Thyroid gland (tissue), 4 donors: ENCODE measurements around the gene ORC3. TPM values are rescaled to one million over a fixed set of nuclear protein-coding genes. Genes with fewer than 3 reads are reported as not detected.
A peak's percentile ranks its signal among the peaks of the same experiment; 100 is the strongest.

Experiments used
- DNase-seq, 2 donors: peaks; one replicate each; pipeline ENCODE4 v3.0.0-alpha.2; 2019
- H3K27ac ChIP-seq, 3 donors: fragments of 200-600 bp; sonication (generic); 1 replicate in 2 of 3; 2 replicates in 1 of 3; pipeline ENCODE4 v1.5.1; 2016 to 2019; ENCODE audit warnings: mild to moderate bottlenecking in 1 of 3, moderate library complexity in 1 of 3
- H3K27me3 ChIP-seq: fragments of 200-600 bp; sonication (generic); one replicate; pipeline ENCODE4 v1.5.1; 2019
- H3K36me3 ChIP-seq, 2 donors: fragments of 200-600 bp; sonication (generic); one replicate each; pipeline ENCODE4 v1.5.1; 2016 to 2019
- H3K4me1 ChIP-seq, 2 donors: fragments of 200-600 bp; sonication (generic); one replicate each; pipeline ENCODE4 v1.5.1; 2017 to 2019
- H3K4me3 ChIP-seq, 3 donors: fragments of 200-600 bp; sonication (generic); replicated peaks in 1 of 3; 1 replicate in 2 of 3; 2 replicates in 1 of 3; pipeline ENCODE4 v1.5.1; 2016; ENCODE audit warnings: mild to moderate bottlenecking in 1 of 3
- H3K9me3 ChIP-seq: fragments of 200-600 bp; sonication (generic); one replicate; pipeline ENCODE4 v1.5.1; 2017
- POLR2A ChIP-seq, 2 donors: fragments of 450-650 bp; IDR thresholded peaks; one replicate each; pipeline ENCODE4 v1.6.1; 2017; ENCODE audit warnings: antibody characterized with exemption in 2 of 2, mild to moderate bottlenecking in 2 of 2, moderate library complexity in 1 of 2
- WGBS, 2 donors: methylation state at CpG; one replicate each; pipeline ENCODE4 v1.1.5; 2017; 5-methylcytosine and 5-hydroxymethylcytosine counted together
- intact Hi-C: fragments of 100-400 bp; cut with DNase I; formaldehyde crosslinking; loops from one replicate; pipeline ENCODE4 v1.15.1; 2023
- total RNA-seq, 4 donors: library from RNA; depleted of rRNA; stranded (reverse); fragments of >200 nt; gene quantifications; one replicate each; pipeline ENCODE4 v1.2.3, GENCODE V29; 2016
- TF ChIP-seq, protein P1 (sequence below), 6 experiments: fragments of 200-600 bp in 3 of 6; fragments of 450-650 bp in 3 of 6; sonication (generic) in 3 of 6; IDR thresholded peaks; one replicate each; pipeline ENCODE4 v1.5.1; 2016 to 2019; ENCODE audit warnings: antibody characterized with exemption in 6 of 6, mild to moderate bottlenecking in 2 of 6, inconsistent platforms in 1 of 6, moderate library complexity in 1 of 6

ORC3 gene
- total RNA-seq, 4 donors from 2014 or later, result 18.3 to 33.6 (median 23.7) TPM

DNA sequence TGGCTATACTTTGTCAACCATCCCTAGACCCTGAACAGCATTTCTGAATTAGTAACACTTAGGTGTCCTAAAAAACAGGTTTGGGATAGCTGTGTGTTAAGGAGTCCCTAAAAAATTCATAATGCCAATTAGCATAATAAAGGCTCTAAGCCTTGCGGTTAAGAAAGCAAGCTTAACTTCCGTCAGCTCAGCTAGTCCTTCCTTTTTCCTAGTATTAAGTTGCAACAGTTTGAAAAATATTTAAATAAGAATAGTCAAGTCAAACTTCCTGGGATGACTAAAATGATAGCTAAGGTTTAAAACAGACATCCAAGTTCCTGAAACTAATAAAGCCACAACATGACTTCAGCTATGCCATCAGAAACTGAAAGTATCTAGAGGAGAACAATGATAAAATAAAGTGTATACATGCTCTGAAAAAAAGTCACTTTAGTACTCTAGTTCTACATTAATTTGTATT is 108.6 kb downstream of the ORC3 start:
- H3K4me1 ChIP-seq, result peaks cover 17 to 19% of the 10 kb centered on the region in 2 donors
- peak overlapping the region in 1 of 3 donors; percentile 99 for H3K4me3 ChIP-seq
- peak overlapping the region in 2 of 3 donors; percentile 32 to 99 for H3K27ac ChIP-seq
- WGBS, 2 donors, result 58 to 59% methylated on average over 2 of the region's 2 CpGs
- no peak for DNase-seq
- H3K9me3 ChIP-seq, result no peaks in the 10 kb centered on the region
- TF ChIP-seq POLR2A (IDR thresholded peaks at IDR 0.05), result no peak
- TF ChIP-seq, protein P1, sequence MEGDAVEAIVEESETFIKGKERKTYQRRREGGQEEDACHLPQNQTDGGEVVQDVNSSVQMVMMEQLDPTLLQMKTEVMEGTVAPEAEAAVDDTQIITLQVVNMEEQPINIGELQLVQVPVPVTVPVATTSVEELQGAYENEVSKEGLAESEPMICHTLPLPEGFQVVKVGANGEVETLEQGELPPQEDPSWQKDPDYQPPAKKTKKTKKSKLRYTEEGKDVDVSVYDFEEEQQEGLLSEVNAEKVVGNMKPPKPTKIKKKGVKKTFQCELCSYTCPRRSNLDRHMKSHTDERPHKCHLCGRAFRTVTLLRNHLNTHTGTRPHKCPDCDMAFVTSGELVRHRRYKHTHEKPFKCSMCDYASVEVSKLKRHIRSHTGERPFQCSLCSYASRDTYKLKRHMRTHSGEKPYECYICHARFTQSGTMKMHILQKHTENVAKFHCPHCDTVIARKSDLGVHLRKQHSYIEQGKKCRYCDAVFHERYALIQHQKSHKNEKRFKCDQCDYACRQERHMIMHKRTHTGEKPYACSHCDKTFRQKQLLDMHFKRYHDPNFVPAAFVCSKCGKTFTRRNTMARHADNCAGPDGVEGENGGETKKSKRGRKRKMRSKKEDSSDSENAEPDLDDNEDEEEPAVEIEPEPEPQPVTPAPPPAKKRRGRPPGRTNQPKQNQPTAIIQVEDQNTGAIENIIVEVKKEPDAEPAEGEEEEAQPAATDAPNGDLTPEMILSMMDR (IDR thresholded peaks at IDR 0.05), result no peak
- no peaks in the 10 kb centered on the region for H3K27me3 ChIP-seq
- H3K36me3 ChIP-seq, result no peaks in the 10 kb centered on the region
- intact Hi-C loops, result no loop called here

DNA sequence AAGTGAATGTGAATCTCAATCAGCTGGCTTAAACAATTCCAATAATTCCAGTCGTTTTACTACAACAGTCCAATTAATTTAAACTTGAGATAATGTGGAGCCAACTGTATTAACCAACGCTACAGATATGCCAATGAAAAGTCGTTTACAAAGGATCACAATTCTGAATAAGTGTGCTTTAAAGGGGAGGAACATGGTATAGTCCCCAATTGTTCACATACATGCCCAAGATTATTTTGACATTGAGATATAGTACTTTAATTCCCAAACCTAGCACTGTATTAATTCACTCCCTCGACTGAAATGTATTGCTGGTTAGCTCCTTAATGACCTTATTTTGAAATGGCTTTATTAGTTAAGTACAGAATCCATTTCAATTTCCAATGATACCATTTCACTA is 109.6 kb downstream of the ORC3 start:
- no peak for TF ChIP-seq POLR2A (IDR thresholded peaks at IDR 0.05)
- TF ChIP-seq, protein P1 (IDR thresholded peaks at IDR 0.05), result no peak
- Histone ChIP-seq H3K4me1 (peaks cover 15 to 17% of the 10 kb centered on the region in 2 donors), H3K9me3 (no peaks in the 10 kb centered on the region), H3K4me3 (peak overlapping the region in 2 of 3 donors; percentile 98 to 99), H3K27me3 (no peaks in the 10 kb centered on the region), H3K36me3 (no peaks in the 10 kb centered on the region), H3K27ac (peak overlapping the region in 1 of 3 donors; percentile 99)
- intact Hi-C loops, result no loop called here
- DNase-seq, result no peak
- WGBS, 2 donors, result 5 to 11% methylated on average over 4 of the region's 4 CpGs

DNA sequence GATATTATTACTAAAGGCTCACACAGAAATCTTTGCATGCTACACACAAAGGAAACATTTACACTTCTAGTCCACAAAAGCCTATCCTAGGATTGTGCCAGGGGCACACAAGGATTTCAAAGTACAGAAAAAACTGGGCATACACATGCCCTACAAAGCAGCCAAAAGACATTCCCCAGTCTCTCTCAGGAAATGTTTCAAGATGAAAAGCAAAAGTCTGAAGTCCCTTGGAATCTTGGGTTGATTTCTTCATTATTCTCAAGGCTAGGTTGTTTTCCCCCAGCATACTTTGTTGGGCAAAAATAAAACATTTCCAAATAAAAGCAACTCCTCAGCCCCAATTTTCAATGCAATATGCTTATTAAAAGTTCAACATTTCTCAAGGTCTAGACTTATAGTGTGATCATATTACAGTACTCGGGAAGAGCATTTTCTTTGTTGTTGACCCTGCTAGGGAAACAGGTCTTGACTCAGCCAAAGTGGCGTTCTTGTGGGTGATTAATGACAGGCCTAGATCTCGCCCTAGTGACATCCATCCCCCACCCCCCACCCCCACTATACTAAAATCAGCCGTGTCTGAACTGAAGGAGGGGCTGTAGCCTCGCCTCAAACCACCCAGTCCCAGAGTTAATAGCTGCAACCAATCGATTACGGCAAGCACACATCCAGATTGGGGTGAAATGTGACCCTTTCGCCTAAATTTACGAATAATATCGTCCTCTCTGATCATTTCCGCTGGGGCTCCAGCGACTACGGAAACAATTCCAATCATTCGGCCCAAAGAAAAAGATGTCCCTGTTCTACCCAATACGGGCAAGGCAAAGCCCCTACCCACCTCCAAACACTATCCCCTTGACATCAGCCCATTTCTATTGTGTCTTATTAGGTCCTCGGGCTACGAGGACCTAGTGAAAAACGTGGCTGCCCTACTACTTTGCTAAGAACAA is 110.7 kb downstream of the ORC3 start:
- Histone ChIP-seq H3K4me3 (peak overlapping the region; percentile 75 to 99 (median 98)), H3K4me1 (peaks cover 10% of the 10 kb centered on the region in 2 donors), H3K27ac (peak overlapping the region; percentile 97 to 99 (median 99)), H3K36me3 (no peaks in the 10 kb centered on the region), H3K9me3 (no peaks in the 10 kb centered on the region), H3K27me3 (no peaks in the 10 kb centered on the region)
- intact Hi-C loops, result no loop called here
- DNase-seq, result peak; percentile 30 to 37
- no peak for TF ChIP-seq POLR2A (IDR thresholded peaks at IDR 0.05)
- TF ChIP-seq, protein P1 (IDR thresholded peaks at IDR 0.05), result no peak
- WGBS, 2 donors, result 0 to 1% methylated on average over 18 of the region's 18 CpGs

DNA sequence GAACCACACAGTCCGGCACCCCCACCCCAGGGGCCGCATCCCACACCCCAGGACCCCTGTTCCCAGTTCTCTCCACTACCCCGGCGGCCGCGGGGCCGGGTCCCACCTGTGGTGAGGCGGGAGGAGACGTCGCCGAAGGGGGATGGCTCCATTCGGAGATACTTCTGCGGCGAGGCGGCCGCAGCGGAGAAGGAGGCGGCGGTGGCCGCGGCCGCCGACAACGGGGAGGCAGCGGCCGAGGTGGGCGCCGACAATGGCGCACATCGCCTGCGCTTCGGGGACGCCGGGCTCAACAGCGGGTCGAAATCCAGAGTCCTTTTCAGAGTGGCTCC is 111.4 kb downstream of the ORC3 start:
- WGBS, 2 donors, result 0 to 1% methylated on average over 10 to 31 of the region's 36 CpGs
- no peaks in the 10 kb centered on the region for H3K27me3 ChIP-seq

More for the DNA sequence above, 111.4 kb downstream of the ORC3 start:
- intact Hi-C loops, result no loop called here
- TF ChIP-seq POLR2A (IDR thresholded peaks at IDR 0.05), result no peak
- TF ChIP-seq, protein P1 (IDR thresholded peaks at IDR 0.05), result no peak
- peak overlapping the region; percentile 75 to 99 (median 98) for H3K4me3 ChIP-seq
- peaks cover 4% of the 10 kb centered on the region in 2 donors for H3K4me1 ChIP-seq
- H3K27ac ChIP-seq, result peak overlapping the region; percentile 97 to 99 (median 99)
- peak; percentile 27 to 33 for DNase-seq
- H3K36me3 ChIP-seq, result no peaks in the 10 kb centered on the region
- no peaks in the 10 kb centered on the region for H3K9me3 ChIP-seq
